ENCODE measurements around the gene GLT8D2. TPM values are rescaled to one million over a fixed set of nuclear protein-coding genes. Genes with fewer than 3 reads are reported as not detected.

The GLT8D2 gene
- total RNA-seq, 1 donor from 2014 or later, result 19.8 TPM

DNA sequence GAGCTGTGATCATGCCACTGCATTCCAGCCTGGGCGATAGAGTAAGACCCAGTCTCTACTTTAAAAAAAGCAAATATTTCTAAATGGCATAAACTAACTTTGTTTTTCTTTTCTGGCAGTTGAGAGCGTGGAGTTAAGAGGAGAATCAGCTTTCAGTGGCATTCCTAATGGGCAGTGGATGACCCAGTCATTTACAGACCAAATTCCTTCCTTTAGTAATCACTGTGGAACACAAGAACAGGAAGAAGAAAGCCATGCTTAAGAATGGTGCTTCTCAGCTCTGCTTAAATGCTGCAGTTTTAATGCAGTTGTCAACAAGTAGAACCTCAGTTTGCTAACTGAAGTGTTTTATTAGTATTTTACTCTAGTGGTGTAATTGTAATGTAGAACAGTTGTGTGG, 63.2 kb downstream of the GLT8D2 start:
- DNase-seq (ENCODE audit: extremely low spot score, unreplicated experiment), result no peak
- Mint-ChIP-seq H3K4me1 (ENCODE audit: unreplicated experiment) (no peaks in the 10 kb centered on the region), H3K4me3 (no peak overlapping the region)

GRCh38 chr12:103978384-103978982, 71.5 kb downstream of the GLT8D2 start:
- H3K27ac Mint-ChIP-seq, result peak overlapping the region; percentile 47
- H3K36me3 Mint-ChIP-seq, result peaks cover 35% of the 10 kb centered on the region
- H3K4me1 Mint-ChIP-seq (ENCODE audit: unreplicated experiment), result no peaks in the 10 kb centered on the region
- no peak for TF ChIP-seq CTCF (conservative IDR thresholded peaks at IDR 0.05)
- H3K27me3 Mint-ChIP-seq, result no peaks in the 10 kb centered on the region
- no peak for DNase-seq (ENCODE audit: extremely low spot score, unreplicated experiment)
- no peaks in the 10 kb centered on the region for H3K9me3 Mint-ChIP-seq
- H3K4me3 Mint-ChIP-seq, result no peak overlapping the region

More for the DNA sequence above, 63.2 kb downstream of the GLT8D2 start:
- Mint-ChIP-seq H3K36me3 (peaks cover 15% of the 10 kb centered on the region), H3K27ac (no peak overlapping the region), H3K9me3 (no peaks in the 10 kb centered on the region), H3K27me3 (no peaks in the 10 kb centered on the region)
- no peak for TF ChIP-seq CTCF (conservative IDR thresholded peaks at IDR 0.05)

- peaks cover 33% of the 10 kb centered on the region for H3K36me3 Mint-ChIP-seq
- no peak for TF ChIP-seq CTCF (conservative IDR thresholded peaks at IDR 0.05)
Measured at GRCh38 chr12:103975368-103975767, 74.6 kb downstream of the GLT8D2 start.

GRCh38 chr12:103973909-103974308, 76.1 kb downstream of the GLT8D2 start:
- Mint-ChIP-seq H3K27ac (peak overlapping the region; percentile 58), H3K9me3 (no peaks in the 10 kb centered on the region), H3K4me1 (ENCODE audit: unreplicated experiment) (peaks cover 5% of the 10 kb centered on the region), H3K27me3 (no peaks in the 10 kb centered on the region), H3K4me3 (no peak overlapping the region), H3K36me3 (peaks cover 30% of the 10 kb centered on the region)
- DNase-seq (ENCODE audit: extremely low spot score, unreplicated experiment), result no peak
- TF ChIP-seq CTCF (conservative IDR thresholded peaks at IDR 0.05), result no peak

More at GRCh38 chr12:103975368-103975767, 74.6 kb downstream of the GLT8D2 start:
- H3K27ac Mint-ChIP-seq, result no peak overlapping the region
- H3K4me1 Mint-ChIP-seq (ENCODE audit: unreplicated experiment), result no peaks in the 10 kb centered on the region
- H3K9me3 Mint-ChIP-seq, result no peaks in the 10 kb centered on the region
- no peaks in the 10 kb centered on the region for H3K27me3 Mint-ChIP-seq
- no peak for DNase-seq (ENCODE audit: extremely low spot score, unreplicated experiment)
- no peak overlapping the region for H3K4me3 Mint-ChIP-seq

DNA sequence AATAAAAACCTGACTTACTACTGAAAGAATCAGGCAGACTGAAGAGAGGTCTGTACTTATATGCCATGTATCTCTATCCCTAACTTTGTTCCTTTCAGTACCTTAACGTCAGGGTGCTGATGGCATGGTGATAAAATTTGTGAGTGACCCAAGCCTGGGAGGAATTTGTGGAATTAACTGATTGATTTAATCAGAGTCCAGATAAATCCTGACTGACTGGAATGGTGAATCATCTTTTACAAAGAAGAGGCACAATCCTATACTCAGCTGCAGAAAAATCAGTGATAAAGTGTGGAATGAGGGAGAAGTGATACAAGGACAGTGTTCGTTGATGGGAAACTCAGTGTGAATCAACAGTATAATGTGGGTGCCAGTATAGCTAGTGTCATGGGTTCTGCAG, 80.6 kb downstream of the GLT8D2 start:
- TF ChIP-seq CTCF (conservative IDR thresholded peaks at IDR 0.05), result no peak
- no peaks in the 10 kb centered on the region for H3K27me3 Mint-ChIP-seq
- no peak overlapping the region for H3K4me3 Mint-ChIP-seq
- H3K4me1 Mint-ChIP-seq (ENCODE audit: unreplicated experiment), result peaks cover 20% of the 10 kb centered on the region
- peaks cover 27% of the 10 kb centered on the region for H3K36me3 Mint-ChIP-seq
- DNase-seq (ENCODE audit: extremely low spot score, unreplicated experiment), result no peak
- no peak overlapping the region for H3K27ac Mint-ChIP-seq
- no peaks in the 10 kb centered on the region for H3K9me3 Mint-ChIP-seq
